ENCODE data around the gene EXOC4. TPM values are rescaled to one million over a fixed set of nuclear protein-coding genes. Genes with fewer than 3 reads are reported as not detected.

Gene EXOC4
- total RNA-seq, 4 donors from 2014 or later, result 36.9 to 78.0 (median 52.2) TPM

- DNase-seq (no peak), ATAC-seq (no peak)
- no peak overlapping the region for H3K27ac ChIP-seq
- intact Hi-C loops (cut with DNase I; ENCODE audit: low total_unique reads), result no loop called here
- H3K4me3 ChIP-seq, result no peak overlapping the region
- TF ChIP-seq CTCF (IDR thresholded peaks at IDR 0.05 in 4 of 5, conservative IDR thresholded peaks at IDR 0.05 in 1 of 5) (no peak), POLR2A (IDR thresholded peaks at IDR 0.05) (no peak)
- H3K36me3 ChIP-seq, result no peaks in the 10 kb centered on the region
- H3K4me1 ChIP-seq, result peaks cover 3 to 7% of the 10 kb centered on the region in 2 donors
- H3K9me3 ChIP-seq, result no peaks in the 10 kb centered on the region
- in situ Hi-C loops (cut with MboI; ENCODE audit: low sequenced_read_pairs in 4 of 4), result no loop called here
- H3K27me3 ChIP-seq, result no peaks in the 10 kb centered on the region
These were observed 297.9 kb downstream of the EXOC4 start for GRCh38 chr7:133550811-133551210.

GRCh38 chr7:133551466-133551865 is 298.6 kb downstream of the EXOC4 start:
- H3K4me3 ChIP-seq, result no peak overlapping the region
- no peaks in the 10 kb centered on the region for H3K27me3 ChIP-seq
- TF ChIP-seq CTCF (IDR thresholded peaks at IDR 0.05 in 4 of 5, conservative IDR thresholded peaks at IDR 0.05 in 1 of 5), result no peak
- no peak for TF ChIP-seq POLR2A (IDR thresholded peaks at IDR 0.05)
- H3K4me1 ChIP-seq, result peaks cover 3 to 12% of the 10 kb centered on the region in 2 donors
- DNase-seq, result no peak
- intact Hi-C loops (cut with DNase I; ENCODE audit: low total_unique reads) (no loop called here), in situ Hi-C loops (cut with MboI; ENCODE audit: low sequenced_read_pairs in 4 of 4) (no loop called here)
- no peak overlapping the region for H3K27ac ChIP-seq
- no peaks in the 10 kb centered on the region for H3K36me3 ChIP-seq
- no peaks in the 10 kb centered on the region for H3K9me3 ChIP-seq
- ATAC-seq, result no peak

GRCh38 chr7:133552079-133552478 is 299.2 kb downstream of the EXOC4 start:
- intact Hi-C loops (cut with DNase I; ENCODE audit: low total_unique reads), result no loop called here
- H3K4me1 ChIP-seq, result peaks cover 3 to 12% of the 10 kb centered on the region in 2 donors
- DNase-seq, result no peak
- no peaks in the 10 kb centered on the region for H3K9me3 ChIP-seq
- ATAC-seq, result no peak
- H3K27ac ChIP-seq, result no peak overlapping the region
- H3K27me3 ChIP-seq, result no peaks in the 10 kb centered on the region
- TF ChIP-seq CTCF (IDR thresholded peaks at IDR 0.05 in 4 of 5, conservative IDR thresholded peaks at IDR 0.05 in 1 of 5) (no peak), POLR2A (IDR thresholded peaks at IDR 0.05) (no peak)
- H3K36me3 ChIP-seq, result no peaks in the 10 kb centered on the region
- no peak overlapping the region for H3K4me3 ChIP-seq
- in situ Hi-C loops (cut with MboI; ENCODE audit: low sequenced_read_pairs in 4 of 4), result no loop called here

- DNase-seq (no peak), ATAC-seq (no peak)
- Histone ChIP-seq H3K27ac (no peak overlapping the region), H3K36me3 (no peaks in the 10 kb centered on the region), H3K9me3 (no peaks in the 10 kb centered on the region), H3K4me1 (peaks cover 3 to 12% of the 10 kb centered on the region in 2 donors), H3K27me3 (no peaks in the 10 kb centered on the region), H3K4me3 (no peak overlapping the region)
- in situ Hi-C loops (cut with MboI; ENCODE audit: low sequenced_read_pairs in 4 of 4) (no loop called here), intact Hi-C loops (cut with DNase I; ENCODE audit: low total_unique reads) (no loop called here)
- TF ChIP-seq CTCF (IDR thresholded peaks at IDR 0.05 in 4 of 5, conservative IDR thresholded peaks at IDR 0.05 in 1 of 5), result no peak
- no peak for TF ChIP-seq POLR2A (IDR thresholded peaks at IDR 0.05)
These were observed 301.5 kb downstream of the EXOC4 start for GRCh38 chr7:133554330-133554729.

- in situ Hi-C loops (cut with MboI; ENCODE audit: low sequenced_read_pairs in 4 of 4), result no loop called here
- no peaks in the 10 kb centered on the region for H3K27me3 ChIP-seq
These were observed 303.2 kb downstream of the EXOC4 start for GRCh38 chr7:133556048-133556447.

More at GRCh38 chr7:133556048-133556447, 303.2 kb downstream of the EXOC4 start:
- ATAC-seq (no peak), DNase-seq (no peak)
- H3K9me3 ChIP-seq, result no peaks in the 10 kb centered on the region
- no peaks in the 10 kb centered on the region for H3K36me3 ChIP-seq
- no peak overlapping the region for H3K27ac ChIP-seq
- no peak overlapping the region for H3K4me3 ChIP-seq
- intact Hi-C loops (cut with DNase I; ENCODE audit: low total_unique reads), result no loop called here
- TF ChIP-seq CTCF (IDR thresholded peaks at IDR 0.05 in 4 of 5, conservative IDR thresholded peaks at IDR 0.05 in 1 of 5), result no peak
- TF ChIP-seq POLR2A (IDR thresholded peaks at IDR 0.05), result no peak
- peaks cover 0 to 7% of the 10 kb centered on the region in 2 donors for H3K4me1 ChIP-seq

All from gastrocnemius medialis (tissue), 4 donors.